Spleen (tissue), 7 donors: ENCODE measurements around the gene IQSEC1.
A peak's percentile ranks its signal among the peaks of the same experiment; 100 is the strongest.

Experiments
- POLR2A ChIP-seq, 3 donors: fragments of 450-650 bp; IDR thresholded peaks; one replicate each; pipeline ENCODE4 v1.5.1; 2017; ENCODE audit warnings: antibody characterized with exemption in 3 of 3, mild to moderate bottlenecking in 1 of 3
- POLR2AphosphoS5 ChIP-seq, 3 donors: sonication (generic); formaldehyde crosslinking; IDR thresholded peaks; one replicate each; pipeline ENCODE4 v1.5.1; 2017; ENCODE audit warnings: antibody characterized with exemption in 3 of 3
- TF ChIP-seq, protein P1 (sequence below), 11 experiments: fragments of 200-600 bp in 7 of 11; fragments of 450-650 bp in 4 of 11; sonication (generic) in 4 of 11; IDR thresholded peaks in 8 of 11; conservative IDR thresholded peaks in 3 of 11; 1 replicate in 7 of 11; 2 replicates in 4 of 11; pipeline versions ENCODE4 v1.4.0 to v1.8.0; 2016 to 2021; ENCODE audit warnings: antibody characterized with exemption in 11 of 11, inconsistent platforms in 4 of 11, mild to moderate bottlenecking in 1 of 11
- donor health status: DM: no; HTN: no; CAD: no; lungs with moderate emphysema.
- donor health status: DM: no; HTN: no; CAD: no.
- donor health status: DM: no; HTN: no; CAD: no.

- TF ChIP-seq, protein P1, sequence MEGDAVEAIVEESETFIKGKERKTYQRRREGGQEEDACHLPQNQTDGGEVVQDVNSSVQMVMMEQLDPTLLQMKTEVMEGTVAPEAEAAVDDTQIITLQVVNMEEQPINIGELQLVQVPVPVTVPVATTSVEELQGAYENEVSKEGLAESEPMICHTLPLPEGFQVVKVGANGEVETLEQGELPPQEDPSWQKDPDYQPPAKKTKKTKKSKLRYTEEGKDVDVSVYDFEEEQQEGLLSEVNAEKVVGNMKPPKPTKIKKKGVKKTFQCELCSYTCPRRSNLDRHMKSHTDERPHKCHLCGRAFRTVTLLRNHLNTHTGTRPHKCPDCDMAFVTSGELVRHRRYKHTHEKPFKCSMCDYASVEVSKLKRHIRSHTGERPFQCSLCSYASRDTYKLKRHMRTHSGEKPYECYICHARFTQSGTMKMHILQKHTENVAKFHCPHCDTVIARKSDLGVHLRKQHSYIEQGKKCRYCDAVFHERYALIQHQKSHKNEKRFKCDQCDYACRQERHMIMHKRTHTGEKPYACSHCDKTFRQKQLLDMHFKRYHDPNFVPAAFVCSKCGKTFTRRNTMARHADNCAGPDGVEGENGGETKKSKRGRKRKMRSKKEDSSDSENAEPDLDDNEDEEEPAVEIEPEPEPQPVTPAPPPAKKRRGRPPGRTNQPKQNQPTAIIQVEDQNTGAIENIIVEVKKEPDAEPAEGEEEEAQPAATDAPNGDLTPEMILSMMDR (IDR thresholded peaks at IDR 0.05 in 8 of 11, conservative IDR thresholded peaks at IDR 0.05 in 3 of 11): no peak
- peak in 1 of 3 donors; percentile 36 for TF ChIP-seq POLR2AphosphoS5 (IDR thresholded peaks at IDR 0.05)
- TF ChIP-seq POLR2A (IDR thresholded peaks at IDR 0.05): no peak
These were observed 119.0 kb downstream of the IQSEC1 start for GRCh38 chr3:12954180-12954579.
